ENCODE results near the gene RNF220. TPM values are rescaled to one million over a fixed set of nuclear protein-coding genes. Genes with fewer than 3 reads are reported as not detected.

Gene RNF220
- 45.8 and 65.6 TPM in 2 replicates for total RNA-seq

DNA sequence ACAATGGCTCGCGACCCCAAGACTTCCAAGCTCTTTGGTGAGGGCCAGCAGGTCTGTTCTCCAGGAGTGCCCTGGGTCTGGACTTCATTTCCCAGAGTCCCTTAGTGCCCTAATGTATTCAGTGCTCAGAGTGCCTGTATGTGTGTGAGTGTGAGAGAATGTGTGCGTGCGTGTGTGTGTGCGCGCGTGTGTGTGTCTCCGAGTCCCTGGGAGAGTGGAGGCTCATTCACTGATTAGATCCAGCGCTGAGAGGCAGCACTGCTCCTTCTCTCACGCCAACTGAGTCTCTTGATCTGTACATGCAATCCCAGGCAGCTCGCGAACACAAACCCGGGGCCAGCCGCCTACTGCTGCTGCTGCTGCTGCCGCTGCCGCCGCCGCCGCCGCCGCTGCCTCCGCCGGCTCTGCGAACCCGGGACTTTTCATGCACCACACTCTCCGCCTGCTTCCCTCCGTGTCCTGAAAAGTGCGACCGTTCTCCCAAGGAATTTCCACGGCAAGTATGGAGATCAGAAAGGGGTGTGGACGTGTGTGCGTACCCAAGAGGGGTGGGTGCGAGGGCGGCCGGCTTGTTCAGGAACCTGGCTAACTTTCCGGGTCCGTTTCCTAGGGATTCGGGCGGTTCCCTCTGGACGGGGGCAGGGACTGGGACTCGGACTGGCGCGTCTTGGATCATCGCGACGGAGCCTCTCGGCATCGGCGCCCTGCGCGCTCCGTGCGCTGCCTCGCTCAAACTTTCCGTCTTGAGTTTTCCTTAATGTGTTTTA lies at the start of gene RNF220:
TSS of gene RNF220 (plus strand) at position 225 of the 767 bp plus-strand sequence.

DNA sequence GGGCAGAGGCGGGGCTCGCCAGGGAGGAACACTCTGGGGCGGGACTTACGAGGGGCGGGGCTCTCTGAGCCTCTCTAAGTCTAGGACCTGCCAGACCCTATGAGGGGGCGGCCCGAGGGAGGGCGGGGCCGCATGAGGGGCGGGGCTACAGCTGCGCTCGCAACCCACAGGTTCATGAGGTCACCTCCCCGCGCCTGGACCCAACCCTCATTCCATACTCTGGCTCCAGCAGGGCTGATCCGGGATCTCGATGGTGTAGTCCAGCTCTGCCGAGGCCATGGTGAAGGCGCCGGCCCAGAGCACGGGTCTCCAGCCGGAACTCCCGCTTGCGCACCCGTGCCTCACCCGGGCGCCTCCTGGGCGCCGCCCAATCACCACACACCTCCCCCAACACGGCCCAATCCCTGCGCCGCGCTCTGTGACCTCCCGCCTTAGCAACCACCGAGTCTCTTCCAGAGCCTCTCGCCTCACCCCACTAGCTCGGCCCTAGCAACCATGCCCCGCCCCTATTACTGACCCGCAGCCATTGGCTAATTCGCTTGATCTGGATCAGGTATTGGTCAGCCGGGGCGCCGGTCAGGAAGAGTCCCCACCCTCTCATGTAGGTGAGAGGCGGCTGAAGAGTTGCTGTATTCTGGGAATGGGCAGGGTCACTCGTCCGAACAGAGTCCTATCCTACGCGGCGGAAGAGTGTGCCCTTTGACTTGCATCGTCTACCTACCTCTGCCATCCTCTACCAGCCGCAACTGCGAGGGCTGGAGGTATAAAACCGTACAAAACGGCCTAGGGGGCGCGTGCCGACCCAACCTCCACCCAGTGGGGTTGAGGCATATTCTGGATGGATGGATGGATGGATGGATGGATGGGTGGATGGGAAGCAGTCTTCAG lies 269.3 kb downstream of the RNF220 start, which contains the start of the genes ARMH1 and TMEM53:
TSS of gene ARMH1 (plus strand) at position 602 of the 888 bp plus-strand sequence. CDS start 14,984 bp downstream, outside the sequence.
TSS of gene TMEM53 (minus strand) at position 369 of the 888 bp plus-strand sequence. CDS start at position 279, 90 bp downstream.

Other genes with a start within 250 kb of the RNF220 start
- 13.8 and 15.3 TPM in 2 replicates for gene DMAP1, start 191.8 kb upstream of the RNF220 start, total RNA-seq
- 24.3 and 29.9 TPM in 2 replicates for gene ERI3, start 50.0 kb upstream of the RNF220 start, total RNA-seq

Data from dermis lymphatic vessel endothelial cell (primary cell).